ENCODE results near the gene RC3H2.

DNA sequence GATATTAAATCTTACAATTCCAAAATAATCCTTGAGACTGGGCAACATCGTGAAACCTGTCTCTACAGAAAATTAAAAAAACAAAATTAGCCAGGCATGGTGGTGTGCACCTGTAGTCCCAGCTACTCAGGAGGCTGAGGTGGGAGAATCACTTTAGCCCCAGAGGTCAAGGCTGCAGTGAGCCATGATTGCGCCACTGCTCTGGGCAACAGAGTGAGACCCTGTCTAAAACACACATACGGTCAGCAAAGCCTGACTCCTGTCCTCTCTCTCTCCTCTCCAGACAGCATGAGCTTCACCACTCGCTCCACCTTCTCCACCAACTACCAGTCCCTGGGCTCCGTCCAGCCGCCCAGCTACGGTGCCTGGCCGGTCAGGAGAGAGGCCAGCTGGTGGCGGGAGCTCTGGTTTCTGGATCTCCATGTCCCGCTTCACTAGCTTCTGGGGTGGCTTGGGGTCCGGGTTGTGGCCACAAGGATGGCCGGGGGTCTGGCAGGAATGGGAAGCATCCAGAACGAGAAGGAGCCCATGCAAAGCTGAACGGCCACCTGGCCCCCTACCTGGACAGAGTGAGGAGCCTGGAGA is 67.8 kb downstream of the RC3H2 start:
- TF ChIP-seq, protein P1, sequence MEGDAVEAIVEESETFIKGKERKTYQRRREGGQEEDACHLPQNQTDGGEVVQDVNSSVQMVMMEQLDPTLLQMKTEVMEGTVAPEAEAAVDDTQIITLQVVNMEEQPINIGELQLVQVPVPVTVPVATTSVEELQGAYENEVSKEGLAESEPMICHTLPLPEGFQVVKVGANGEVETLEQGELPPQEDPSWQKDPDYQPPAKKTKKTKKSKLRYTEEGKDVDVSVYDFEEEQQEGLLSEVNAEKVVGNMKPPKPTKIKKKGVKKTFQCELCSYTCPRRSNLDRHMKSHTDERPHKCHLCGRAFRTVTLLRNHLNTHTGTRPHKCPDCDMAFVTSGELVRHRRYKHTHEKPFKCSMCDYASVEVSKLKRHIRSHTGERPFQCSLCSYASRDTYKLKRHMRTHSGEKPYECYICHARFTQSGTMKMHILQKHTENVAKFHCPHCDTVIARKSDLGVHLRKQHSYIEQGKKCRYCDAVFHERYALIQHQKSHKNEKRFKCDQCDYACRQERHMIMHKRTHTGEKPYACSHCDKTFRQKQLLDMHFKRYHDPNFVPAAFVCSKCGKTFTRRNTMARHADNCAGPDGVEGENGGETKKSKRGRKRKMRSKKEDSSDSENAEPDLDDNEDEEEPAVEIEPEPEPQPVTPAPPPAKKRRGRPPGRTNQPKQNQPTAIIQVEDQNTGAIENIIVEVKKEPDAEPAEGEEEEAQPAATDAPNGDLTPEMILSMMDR (IDR thresholded peaks at IDR 0.05) = no peak
- TF ChIP-seq POLR2A (IDR thresholded peaks at IDR 0.05) = no peak

Measured in adrenal gland (tissue), 5 donors.